A204.1 (cell line): ENCODE results near the gene TCHH.

ENCODE experiments used
- FAIRE-seq: peaks from 2 replicates; lab custom pipeline; 2012; peaks lifted over from hg19 to GRCh38; lab: Jason Lieb, UNC

The TCHH gene

GRCh38 chr1:152067150-152067549 is 48.1 kb downstream of the TCHH start:
- no peak for FAIRE-seq

- FAIRE-seq = no peak
Measured at GRCh38 chr1:152061952-152062351, 53.3 kb downstream of the TCHH start.
